ENCODE data around the gene CCT5.

Gene CCT5

GRCh38 chr5:10257870-10258269, 7.8 kb downstream of the CCT5 start:
- no peaks in the 10 kb centered on the region for H3K9me3 Mint-ChIP-seq
- H3K4me1 Mint-ChIP-seq, result peaks cover 16% of the 10 kb centered on the region
- H3K4me3 Mint-ChIP-seq, result no peak overlapping the region
- TF ChIP-seq, protein P1, sequence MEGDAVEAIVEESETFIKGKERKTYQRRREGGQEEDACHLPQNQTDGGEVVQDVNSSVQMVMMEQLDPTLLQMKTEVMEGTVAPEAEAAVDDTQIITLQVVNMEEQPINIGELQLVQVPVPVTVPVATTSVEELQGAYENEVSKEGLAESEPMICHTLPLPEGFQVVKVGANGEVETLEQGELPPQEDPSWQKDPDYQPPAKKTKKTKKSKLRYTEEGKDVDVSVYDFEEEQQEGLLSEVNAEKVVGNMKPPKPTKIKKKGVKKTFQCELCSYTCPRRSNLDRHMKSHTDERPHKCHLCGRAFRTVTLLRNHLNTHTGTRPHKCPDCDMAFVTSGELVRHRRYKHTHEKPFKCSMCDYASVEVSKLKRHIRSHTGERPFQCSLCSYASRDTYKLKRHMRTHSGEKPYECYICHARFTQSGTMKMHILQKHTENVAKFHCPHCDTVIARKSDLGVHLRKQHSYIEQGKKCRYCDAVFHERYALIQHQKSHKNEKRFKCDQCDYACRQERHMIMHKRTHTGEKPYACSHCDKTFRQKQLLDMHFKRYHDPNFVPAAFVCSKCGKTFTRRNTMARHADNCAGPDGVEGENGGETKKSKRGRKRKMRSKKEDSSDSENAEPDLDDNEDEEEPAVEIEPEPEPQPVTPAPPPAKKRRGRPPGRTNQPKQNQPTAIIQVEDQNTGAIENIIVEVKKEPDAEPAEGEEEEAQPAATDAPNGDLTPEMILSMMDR (IDR thresholded peaks at IDR 0.05; ENCODE audit: unreplicated experiment in 3 of 3), result no peak
- no peaks in the 10 kb centered on the region for H3K27me3 Mint-ChIP-seq (ENCODE audit: low read depth)
- peak overlapping the region in 2 of 3 experiments; percentile 9 to 11 for H3K27ac Mint-ChIP-seq
- peaks cover 78% of the 10 kb centered on the region for H3K36me3 Mint-ChIP-seq (ENCODE audit: low read depth)

DNA sequence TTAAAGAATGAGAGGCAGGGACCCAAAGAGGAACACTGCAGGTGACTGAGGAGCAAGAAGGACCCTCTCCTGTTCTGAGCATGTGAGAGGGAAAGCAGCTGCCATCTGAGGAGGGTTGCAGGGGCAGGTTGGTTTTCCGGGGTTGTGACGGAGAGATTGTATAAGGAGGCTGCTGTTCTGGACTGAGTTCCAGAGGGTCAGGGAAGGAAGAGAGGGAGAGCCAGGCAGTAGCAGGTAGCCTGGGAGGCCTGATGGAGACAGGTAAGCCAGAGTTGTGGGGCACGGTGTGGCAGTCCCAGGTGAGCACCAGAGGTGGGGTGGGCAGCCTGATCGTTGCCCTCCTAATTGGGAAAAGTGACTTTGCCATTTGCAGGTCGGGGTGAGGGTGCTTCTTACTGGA, 9.8 kb downstream of the CCT5 start:
- TF ChIP-seq, protein P1 (IDR thresholded peaks at IDR 0.05; ENCODE audit: unreplicated experiment in 3 of 3), result no peak
- Mint-ChIP-seq H3K4me3 (no peak overlapping the region), H3K27me3 (ENCODE audit: low read depth) (no peaks in the 10 kb centered on the region), H3K4me1 (peaks cover 16% of the 10 kb centered on the region), H3K27ac (peak overlapping the region in 2 of 3 experiments; percentile 8 to 58), H3K36me3 (ENCODE audit: low read depth) (peaks cover 79% of the 10 kb centered on the region), H3K9me3 (no peaks in the 10 kb centered on the region)

DNA sequence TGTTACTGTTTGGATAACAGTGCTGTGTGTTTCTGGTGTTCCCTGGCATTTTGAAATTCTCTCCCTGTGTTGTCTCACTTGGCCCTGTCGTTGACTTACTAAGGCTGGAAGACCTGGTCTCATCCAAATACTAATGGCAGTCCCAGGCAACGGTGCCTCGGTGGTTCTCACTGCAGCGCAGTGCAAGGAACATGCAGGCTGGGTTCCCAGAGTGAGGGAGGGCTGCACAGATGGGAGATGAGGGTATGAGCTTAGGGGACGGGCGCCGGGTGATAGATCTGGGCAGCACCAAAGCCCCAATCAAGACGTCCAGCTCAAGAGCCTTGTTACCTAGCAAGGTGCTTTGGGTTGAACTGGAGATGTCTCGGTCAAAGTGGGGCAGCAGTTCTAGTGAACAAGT, 11.0 kb downstream of the CCT5 start:
- Mint-ChIP-seq H3K4me3 (no peak overlapping the region), H3K9me3 (no peaks in the 10 kb centered on the region), H3K27me3 (ENCODE audit: low read depth) (no peaks in the 10 kb centered on the region)

GRCh38 chr5:10262121-10262774, 12.2 kb downstream of the CCT5 start:
- no peaks in the 10 kb centered on the region for H3K27me3 Mint-ChIP-seq (ENCODE audit: low read depth)
- TF ChIP-seq, protein P1 (IDR thresholded peaks at IDR 0.05; ENCODE audit: unreplicated experiment in 3 of 3), result no peak
- no peak overlapping the region for H3K4me3 Mint-ChIP-seq
- peak overlapping the region in 1 of 3 experiments; percentile 36 for H3K27ac Mint-ChIP-seq
- H3K4me1 Mint-ChIP-seq, result peaks cover 16% of the 10 kb centered on the region
- peaks cover 66% of the 10 kb centered on the region for H3K36me3 Mint-ChIP-seq (ENCODE audit: low read depth)
- no peaks in the 10 kb centered on the region for H3K9me3 Mint-ChIP-seq

More for the DNA sequence above, 11.0 kb downstream of the CCT5 start:
- H3K36me3 Mint-ChIP-seq (ENCODE audit: low read depth), result peaks cover 76% of the 10 kb centered on the region
- TF ChIP-seq, protein P1 (IDR thresholded peaks at IDR 0.05; ENCODE audit: unreplicated experiment in 3 of 3), result no peak
- no peak overlapping the region for H3K27ac Mint-ChIP-seq
- peaks cover 16% of the 10 kb centered on the region for H3K4me1 Mint-ChIP-seq

GRCh38 chr5:10262995-10263394, 12.9 kb downstream of the CCT5 start:
- Mint-ChIP-seq H3K4me3 (no peak overlapping the region), H3K9me3 (no peaks in the 10 kb centered on the region), H3K27ac (no peak overlapping the region), H3K27me3 (ENCODE audit: low read depth) (no peaks in the 10 kb centered on the region), H3K4me1 (peaks cover 12% of the 10 kb centered on the region), H3K36me3 (ENCODE audit: low read depth) (peaks cover 63% of the 10 kb centered on the region)
- TF ChIP-seq, protein P1 (IDR thresholded peaks at IDR 0.05; ENCODE audit: unreplicated experiment in 3 of 3), result no peak

DNA sequence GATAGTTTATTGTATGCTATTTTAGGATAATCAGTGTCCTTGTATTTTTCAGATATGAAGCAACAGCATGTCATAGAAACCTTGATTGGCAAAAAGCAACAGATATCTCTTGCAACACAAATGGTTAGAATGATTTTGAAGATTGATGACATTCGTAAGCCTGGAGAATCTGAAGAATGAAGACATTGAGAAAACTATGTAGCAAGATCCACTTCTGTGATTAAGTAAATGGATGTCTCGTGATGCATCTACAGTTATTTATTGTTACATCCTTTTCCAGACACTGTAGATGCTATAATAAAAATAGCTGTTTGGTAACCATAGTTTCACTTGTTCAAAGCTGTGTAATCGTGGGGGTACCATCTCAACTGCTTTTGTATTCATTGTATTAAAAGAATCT, 14.5 kb downstream of the CCT5 start:
- TF ChIP-seq, protein P1 (IDR thresholded peaks at IDR 0.05; ENCODE audit: unreplicated experiment in 3 of 3), result no peak
- H3K4me3 Mint-ChIP-seq, result no peak overlapping the region
- peaks cover 49% of the 10 kb centered on the region for H3K36me3 Mint-ChIP-seq (ENCODE audit: low read depth)
- no peak overlapping the region for H3K27ac Mint-ChIP-seq
- H3K4me1 Mint-ChIP-seq, result peaks cover 7% of the 10 kb centered on the region
- H3K9me3 Mint-ChIP-seq, result no peaks in the 10 kb centered on the region
- H3K27me3 Mint-ChIP-seq (ENCODE audit: low read depth), result no peaks in the 10 kb centered on the region
